RPMI7951 (cell line): Measurements from ENCODE around the gene NUP133. TPM values are rescaled to one million over a fixed set of nuclear protein-coding genes. Genes with fewer than 3 reads are reported as not detected.
"Not testable (repeated sequence)": the region's sequence is repeated elsewhere in the genome, so short reads cannot be mapped to it uniquely, and the experiment has no call there.

Experiments
- DNase-seq: peaks from one replicate; pipeline ENCODE4 v3.0.0-alpha.2; 2012; ENCODE audit warnings: low read depth
- total RNA-seq: library from RNA; depleted of rRNA; stranded (reverse); fragments of >200 nt; shearing (Covaris generic); gene quantifications from 2 replicates; pipeline ENCODE4 v1.2.3, GENCODE V29; 2014

The NUP133 gene
- total RNA-seq, 1 experiment from 2014 or later, result 33.2 TPM

DNA sequence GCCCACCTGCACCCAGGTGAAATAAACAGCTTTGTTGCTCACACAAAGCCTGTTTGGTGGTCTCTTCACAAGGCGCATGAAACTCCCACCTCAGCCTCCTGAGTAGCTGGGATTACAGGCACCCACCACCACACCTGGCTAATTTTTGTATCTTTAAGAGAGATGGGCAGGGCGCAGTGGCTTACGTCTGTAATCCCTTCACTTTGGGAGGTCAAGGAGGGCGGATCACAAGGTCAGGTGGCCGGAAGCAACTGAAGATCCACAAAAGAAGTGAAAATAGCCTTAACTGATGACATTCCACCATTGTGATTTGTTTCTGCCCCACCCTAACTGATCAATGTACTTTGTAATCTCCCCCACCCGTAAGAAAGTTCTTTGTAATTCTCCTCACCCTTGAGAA lies 89.6 kb downstream of the NUP133 start:
- DNase-seq, result not testable (repeated sequence)

DNA sequence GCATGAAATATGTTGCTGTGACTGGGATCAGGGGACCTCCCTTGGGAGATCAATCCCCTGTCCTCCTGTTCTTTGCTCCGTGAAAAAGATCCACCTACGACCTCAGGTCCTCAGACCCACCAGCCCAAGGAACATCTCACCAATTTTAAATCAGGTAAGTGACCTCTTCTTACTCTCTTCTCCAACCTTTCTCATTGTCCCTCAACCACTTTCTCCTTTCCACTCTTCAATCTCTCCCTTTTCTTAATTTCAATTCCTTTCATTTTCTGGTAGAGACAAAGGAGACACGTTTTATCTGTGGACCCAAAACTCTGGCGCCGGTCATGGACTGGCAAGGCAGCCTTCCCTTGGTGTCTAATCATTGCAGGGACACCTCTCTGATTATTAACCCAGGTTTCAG lies 95.3 kb downstream of the NUP133 start:
- not testable (repeated sequence) for DNase-seq

DNA sequence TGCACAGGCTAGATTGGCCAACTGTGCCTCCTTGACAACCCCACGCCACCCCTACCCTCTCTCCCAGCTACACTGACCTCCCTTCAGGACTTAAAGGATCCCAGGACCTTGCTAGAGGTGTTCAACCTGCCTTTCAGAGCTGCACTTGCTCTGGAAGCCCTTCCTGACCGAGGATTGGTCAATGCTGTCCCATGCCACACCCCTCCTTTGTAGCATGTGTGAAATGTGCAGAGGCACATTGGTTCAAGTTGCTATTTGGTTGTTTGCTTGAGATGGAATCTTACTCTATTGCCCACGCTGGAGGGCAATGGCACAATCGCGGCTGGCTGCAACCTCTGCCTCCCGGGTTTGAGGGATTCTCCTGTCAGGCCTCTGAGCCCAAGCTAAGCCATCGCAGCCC lies 96.1 kb downstream of the NUP133 start:
- no peak for DNase-seq

DNA sequence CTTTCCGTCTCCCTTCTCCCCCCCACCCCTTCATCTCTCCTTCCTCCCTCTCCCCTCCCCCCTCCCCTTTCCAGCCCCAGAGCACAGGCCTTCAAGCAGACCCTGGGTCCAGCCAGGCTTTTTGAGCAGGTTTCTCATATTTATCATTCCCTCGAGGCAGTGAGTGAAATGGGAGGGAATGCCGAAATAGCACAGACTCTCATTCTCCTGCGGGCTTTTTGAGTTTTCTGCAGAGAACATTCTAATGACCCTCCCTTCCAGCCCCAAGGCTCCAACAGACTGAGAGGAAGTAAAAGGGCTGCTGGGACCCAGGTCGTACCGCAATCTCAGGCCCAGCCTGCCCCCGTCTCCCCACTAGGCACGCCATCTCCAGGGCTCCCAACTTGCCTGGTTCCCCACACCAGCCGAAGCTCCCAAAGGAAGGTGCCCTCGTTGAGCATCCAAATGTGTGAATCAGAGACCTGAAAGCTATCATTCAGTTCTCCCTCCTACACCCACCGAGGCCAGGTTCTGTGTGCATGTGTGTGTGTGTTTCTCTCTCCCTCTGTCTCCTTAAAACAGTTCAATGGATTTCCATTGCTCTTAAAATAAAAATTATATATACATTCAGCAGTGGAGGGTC lies 96.6 kb downstream of the NUP133 start:
- DNase-seq, result peak; percentile 60

DNA sequence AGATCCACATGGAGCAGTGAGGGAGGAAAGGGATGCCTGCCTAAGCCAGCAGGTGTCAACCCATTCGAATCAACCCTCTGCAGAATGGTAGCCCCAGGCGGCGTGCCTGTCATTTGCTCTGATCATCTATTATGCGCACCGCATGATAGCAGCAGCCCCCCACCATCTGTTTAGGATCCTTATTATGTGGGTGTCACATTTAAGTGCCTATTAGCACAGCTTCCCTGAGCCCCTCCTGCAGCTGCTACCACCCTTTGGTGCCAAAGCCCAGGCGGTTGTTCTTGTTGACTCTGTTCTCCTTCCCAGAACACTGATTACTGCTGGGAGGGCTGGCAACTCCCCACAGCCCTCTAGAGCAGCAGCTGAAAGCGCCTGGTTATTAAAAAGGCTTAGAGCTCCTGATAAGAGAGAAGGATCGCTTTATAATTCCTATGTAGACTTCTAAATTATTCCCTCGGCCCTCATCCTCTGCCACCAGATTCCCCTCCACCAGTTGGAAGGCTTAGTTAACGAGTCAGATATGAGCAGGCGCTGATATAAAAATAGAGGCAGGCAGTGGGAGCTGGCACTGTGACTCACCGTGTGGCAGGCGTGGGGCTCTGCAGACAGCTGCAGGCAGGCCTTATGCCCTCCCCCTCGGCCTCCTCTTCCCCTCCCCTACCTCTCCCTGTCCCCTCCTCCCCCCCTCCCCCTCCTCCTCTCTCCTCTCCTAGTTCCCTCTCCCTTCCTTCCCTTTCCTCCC lies 97.3 kb downstream of the NUP133 start:
- peak; percentile 87 for DNase-seq

DNA sequence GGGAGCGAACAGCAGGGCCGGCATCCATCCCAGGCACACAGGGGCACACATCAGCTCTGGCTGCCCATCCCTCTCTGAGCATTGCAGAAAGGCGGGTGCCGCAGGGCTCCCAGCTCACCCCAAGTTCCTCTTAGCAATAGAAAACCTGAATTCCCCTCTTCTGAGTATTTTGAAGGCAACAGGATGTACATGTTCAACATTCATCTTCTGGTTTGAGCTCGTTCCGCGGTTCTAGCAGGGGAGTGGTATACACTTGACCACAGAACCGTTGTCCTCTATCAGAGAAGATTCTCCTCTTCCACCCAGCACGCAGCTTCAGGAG lies 97.8 kb downstream of the NUP133 start:
- no peak for DNase-seq

DNA sequence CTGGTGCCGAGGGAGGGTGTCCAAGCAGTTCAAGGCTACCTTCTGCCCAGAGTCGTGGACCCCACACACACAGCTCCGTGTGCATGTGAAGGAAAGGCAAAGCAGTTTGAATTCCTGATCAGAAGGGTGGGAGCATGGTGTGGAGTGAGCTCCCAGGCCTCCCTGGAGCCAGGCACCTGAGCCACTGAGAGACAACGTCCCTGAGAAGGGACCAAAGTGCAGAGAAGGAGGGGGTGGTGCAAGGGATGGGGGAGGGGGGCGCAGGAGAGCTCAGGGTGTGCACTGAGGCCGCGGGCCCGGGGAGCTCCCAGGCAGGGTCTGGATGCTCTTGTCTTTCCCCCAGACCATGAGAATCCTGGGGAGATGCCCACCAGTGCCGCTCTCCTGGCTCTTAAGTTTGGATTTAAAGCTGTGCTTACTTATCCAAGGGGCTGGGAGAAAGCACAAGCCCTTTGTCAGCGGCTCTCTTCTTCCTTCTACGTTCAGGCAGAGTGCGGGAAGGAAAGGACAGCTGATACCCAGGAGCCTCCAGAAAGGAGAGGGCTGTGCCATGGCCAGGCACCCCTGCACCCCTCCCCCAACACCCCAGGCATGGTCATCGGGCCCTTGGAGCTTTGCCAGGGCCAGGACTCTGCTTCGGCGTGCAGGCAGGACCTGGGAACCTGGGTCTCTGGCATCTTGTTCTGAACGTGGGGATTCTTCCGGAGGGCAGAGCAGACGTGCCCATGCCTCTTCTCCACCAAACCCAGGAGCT lies 98.3 kb downstream of the NUP133 start:
- no peak for DNase-seq

DNA sequence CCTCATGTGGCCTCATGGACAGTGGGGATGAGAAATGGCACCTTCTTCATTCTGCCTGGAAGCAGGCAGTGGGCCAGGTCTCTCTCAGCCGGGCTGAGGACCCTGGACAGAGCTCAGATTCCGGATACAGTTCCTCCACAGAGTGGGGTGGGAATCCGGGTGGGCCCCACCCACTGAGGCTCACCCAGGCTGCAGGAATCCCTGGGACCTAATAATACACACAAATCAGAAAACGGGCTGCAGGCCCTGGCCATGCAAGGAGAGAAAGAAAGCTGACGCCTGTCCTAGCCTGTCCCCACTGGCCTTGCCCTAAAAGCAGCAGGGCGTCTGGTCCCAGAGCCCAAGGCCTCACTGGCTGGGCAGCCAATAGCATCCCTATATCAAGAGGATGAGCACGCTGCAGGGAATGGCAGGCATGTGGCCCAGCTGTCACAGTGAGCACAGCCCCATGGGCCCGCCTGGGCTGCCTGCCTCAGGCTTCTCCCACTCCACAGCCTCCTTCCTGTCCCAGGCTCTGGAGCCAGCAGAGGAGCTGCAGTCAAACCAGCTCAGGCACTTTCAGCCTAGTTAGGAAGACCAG lies 99.6 kb downstream of the NUP133 start:
- DNase-seq, result peak; percentile 42

DNA sequence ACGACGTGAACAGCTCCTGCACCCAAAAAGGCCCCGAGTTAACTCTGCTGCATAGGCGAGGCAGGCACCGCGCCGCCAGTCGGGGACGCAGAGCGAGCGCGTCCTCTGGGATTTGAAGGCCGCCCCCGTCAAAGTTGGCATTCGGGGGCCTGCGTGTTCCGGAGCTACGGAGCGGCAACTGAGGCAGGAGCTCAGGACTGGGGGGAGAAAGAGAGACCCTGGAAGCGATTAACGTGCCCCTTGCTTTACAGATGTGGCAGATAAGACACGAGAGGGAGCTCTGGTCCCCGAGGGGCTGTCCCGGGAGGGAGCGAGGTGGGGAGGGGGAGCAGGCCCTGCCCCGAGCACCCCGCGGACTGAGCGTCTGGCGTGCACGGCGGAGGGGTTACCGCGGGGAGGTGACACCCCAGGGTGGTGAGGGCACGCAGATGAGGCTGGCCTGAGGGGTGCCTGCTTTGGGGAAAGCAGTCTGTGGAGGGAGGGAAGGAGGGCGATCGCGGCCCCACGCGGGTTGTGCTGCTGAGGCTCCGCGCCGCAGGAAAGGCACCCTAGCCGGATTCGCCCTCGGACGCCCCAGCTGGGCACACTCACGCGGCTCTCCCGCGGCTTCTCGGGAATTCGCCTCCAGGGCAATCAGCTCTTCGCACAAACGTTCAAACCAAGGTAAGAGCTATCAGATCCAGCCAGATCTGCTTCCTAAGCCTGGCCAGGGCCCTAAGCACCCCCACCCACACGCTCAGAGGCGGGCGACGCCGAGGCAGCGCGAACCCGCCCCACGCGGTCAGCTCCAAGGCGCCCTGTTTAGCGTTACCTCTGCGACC lies 100.7 kb downstream of the NUP133 start:
- DNase-seq, result peak; percentile 19

DNA sequence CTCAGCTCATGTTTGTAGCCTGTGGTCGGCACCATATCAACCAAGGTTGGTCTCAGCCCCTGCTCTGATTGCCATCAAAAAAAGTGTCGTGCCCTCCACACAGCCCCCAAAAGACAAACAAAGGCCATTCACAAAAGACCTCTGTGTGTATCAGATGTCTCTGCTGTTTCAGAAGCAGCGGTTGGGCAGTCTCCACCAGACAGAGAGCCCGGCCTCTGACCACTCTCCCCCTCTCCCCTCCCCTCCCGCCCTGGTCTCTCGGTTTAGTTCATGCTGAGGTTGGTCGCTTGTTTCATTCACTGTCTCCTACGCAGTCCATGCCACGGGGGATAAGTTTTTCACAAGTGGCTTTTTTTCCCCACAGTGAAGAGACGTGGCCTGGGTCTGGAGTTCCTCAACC lies 101.3 kb downstream of the NUP133 start:
- DNase-seq, result no peak

DNA sequence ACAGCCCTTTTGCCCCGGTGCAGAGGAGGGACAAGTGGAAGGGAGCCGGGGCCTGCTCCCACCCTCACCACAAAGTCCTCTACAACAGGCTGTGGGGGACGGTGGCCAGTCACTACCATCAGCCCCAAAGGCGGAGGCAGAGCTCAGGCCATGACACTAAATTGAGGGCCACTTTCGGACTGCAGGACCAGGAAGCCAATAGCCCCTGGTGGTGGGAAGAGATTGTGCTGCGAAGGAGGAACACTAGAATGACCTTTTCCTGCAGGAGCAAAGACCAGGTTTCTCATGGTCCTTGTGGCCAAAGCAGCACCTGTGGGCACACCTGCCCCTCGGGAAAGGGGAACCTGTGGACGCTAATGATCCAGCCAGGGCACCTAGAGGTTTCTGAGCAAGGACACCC lies 104.6 kb downstream of the NUP133 start:
- no peak for DNase-seq

DNA sequence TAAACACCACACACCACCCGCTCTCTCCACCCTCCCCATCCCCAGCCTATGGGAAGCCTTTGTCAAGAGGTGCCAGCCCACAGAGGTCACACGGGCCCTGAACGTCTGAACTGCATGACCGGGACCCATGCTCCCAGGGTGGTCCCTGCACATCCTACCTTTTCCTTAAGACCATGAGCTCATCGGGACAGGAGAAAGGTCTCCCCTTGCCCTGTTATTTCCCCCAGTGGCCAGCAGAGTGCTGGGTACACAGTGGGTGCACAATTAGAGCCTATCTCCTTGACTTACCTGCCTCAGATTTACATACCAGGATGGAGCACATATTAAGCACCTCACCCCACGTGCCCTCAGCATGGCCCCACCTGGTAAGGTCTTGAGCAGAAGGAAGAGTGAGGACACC lies 105.1 kb downstream of the NUP133 start:
- no peak for DNase-seq

DNA sequence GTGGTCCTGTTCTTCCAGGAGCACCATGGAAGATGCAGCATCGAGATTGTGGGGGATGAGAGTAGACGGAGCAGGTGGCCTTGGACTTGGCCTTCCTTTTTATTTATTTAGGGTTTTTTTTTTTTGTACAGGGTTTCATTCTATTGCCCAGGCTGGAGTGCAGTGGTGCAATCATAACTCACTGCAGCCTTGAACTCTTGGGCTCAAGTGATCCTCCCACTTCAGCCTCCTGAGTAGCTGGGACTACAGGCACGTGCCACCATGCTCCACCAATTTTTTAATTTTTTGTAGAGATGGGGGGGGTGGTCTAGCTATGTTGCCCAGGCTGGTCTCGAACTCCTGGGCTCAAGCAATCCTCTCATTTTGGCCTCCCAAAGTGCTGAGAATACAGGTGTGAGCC lies 105.8 kb downstream of the NUP133 start:
- not testable (repeated sequence) for DNase-seq

DNA sequence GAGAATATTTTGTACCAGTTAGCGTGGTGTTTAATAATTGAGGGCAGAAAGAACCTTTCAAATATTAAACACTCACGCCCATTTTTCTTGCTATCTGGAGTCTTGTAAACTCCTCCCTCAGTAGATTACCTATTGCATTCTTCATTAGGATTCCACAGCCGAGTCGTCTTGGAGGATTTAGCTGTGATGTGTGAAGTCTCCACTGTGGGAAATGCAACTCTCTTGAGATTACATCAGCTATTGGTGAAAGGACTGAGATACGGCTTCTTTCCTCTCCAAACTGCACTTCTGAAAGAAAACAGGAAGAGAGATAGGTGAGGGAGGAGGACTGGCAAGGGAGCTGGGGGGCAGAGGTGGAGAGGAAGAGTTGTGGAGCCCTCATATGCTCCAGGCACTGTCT lies 110.4 kb downstream of the NUP133 start:
- DNase-seq, result no peak

DNA sequence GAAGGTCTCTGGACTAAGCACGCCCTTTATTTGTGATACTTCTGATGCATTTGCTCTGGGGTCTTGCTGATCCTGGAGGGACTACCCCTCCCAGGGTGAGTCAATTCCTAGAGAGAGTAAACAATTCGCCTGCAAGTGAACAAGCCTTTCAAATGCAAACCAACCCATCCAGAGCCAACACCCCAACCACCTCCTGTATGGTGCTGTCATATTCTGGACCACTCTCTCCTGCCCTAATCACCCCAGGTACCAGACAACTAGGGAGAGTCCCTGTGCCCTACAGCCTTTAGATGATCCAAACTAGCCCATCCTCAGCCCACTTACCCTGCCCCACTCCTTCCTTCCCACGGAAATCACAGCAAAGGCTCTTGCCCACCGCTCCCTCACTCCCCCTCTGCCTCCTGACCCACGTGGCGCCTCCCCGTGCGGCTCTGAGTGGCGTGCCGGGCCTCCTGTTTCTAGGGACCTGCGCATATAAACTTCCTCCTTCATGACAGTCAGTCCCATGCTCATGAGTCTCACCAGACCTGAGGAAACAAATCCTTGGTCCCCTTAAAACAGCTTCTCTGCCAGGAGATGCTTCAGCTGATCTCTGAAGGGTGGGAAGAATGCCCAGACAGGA lies 111.4 kb downstream of the NUP133 start:
- DNase-seq, result no peak

DNA sequence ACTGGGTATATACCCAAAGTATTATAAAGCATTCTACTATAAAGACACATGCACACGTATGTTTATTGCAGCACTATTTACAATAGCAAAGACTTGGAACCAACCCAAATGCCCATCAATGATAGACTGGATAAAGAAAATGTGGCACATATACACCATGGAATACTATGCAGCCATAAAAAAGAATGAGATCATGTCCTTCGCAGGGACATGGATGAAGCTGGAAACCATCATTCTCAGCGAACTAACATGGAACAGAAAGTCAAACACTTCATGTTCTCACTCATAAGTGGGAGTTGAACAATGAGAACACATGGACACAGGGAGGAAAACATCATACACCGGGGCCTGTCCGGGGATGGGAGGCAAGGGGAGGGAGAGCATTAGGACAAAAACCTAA lies 113.6 kb downstream of the NUP133 start:
- not testable (repeated sequence) for DNase-seq

DNA sequence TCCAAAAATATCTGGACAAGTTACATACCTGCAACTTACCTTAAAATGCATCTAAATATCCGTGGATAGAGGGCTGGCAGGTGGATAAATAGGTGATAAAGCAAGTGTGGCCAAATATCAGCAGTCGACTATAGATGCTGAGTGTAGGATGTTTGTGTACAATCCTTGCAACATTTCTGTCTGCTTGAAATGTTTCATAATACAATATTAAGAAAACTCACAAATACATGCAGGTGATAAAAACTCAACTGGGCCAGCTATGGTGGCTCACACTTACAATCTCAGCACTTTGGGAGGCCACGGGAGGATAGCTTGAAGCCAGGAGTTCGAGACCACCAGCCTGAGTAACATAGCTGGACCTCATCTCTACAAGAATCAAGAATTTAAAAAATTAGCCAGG lies 115.2 kb downstream of the NUP133 start:
- DNase-seq, result no peak
